HepG2 (cell line): ENCODE measurements around the gene ITGB2. TPM values are rescaled to one million over a fixed set of nuclear protein-coding genes. Genes with fewer than 3 reads are reported as not detected.
A peak's percentile ranks its signal among the peaks of the same experiment; 100 is the strongest.

Experiments used
- CCAR2 ChIP-seq: fragments of 200-400 bp; formaldehyde crosslinking; optimal IDR thresholded peaks from 2 replicates; pipeline ENCODE3; 2018; ENCODE audit warnings: low read depth, mild to moderate bottlenecking, low read length, moderate library complexity
- ELF4 ChIP-seq: sonication (generic); formaldehyde crosslinking; IDR thresholded peaks from 2 replicates; pipeline ENCODE4 v1.5.0; 2020; ENCODE audit warnings: missing genetic modification reagents, mild to moderate bottlenecking, moderate library complexity, borderline replicate concordance
- HOXA9 ChIP-seq: sonication (generic); formaldehyde crosslinking; IDR thresholded peaks from 2 replicates; pipeline ENCODE4 v1.8.1; 2022; ENCODE audit warnings: missing genetic modification reagents, mild to moderate bottlenecking, moderate library complexity, borderline replicate concordance
- HOXD1 ChIP-seq: sonication (generic); formaldehyde crosslinking; IDR thresholded peaks from 2 replicates; pipeline ENCODE4 v1.5.0; 2020; ENCODE audit warnings: missing genetic modification reagents
- MXD3 ChIP-seq: IDR thresholded peaks from 2 replicates; pipeline ENCODE4 v1.6.1; 2016; ENCODE audit warnings: mild to moderate bottlenecking, missing biosample characterization, missing genetic modification reagents
- NAIF1 ChIP-seq: sonication (generic); formaldehyde crosslinking; IDR thresholded peaks from 2 replicates; pipeline ENCODE4 v1.5.0; 2020; ENCODE audit warnings: mild to moderate bottlenecking, missing genetic modification reagents, borderline replicate concordance
- NFYC ChIP-seq: IDR thresholded peaks from 2 replicates; pipeline ENCODE4 v1.6.1; 2016; ENCODE audit warnings: missing genetic modification reagents, missing compliant biosample characterization
- PITX1 ChIP-seq: sonication (generic); formaldehyde crosslinking; IDR thresholded peaks from 2 replicates; pipeline ENCODE4 v1.5.1; 2020; ENCODE audit warnings: mild to moderate bottlenecking, missing genetic modification reagents
- RAD21 ChIP-seq: fragments of 450-650 bp; formaldehyde crosslinking; IDR thresholded peaks from 2 replicates; pipeline ENCODE4 v1.5.0; 2020; ENCODE audit warnings: mild to moderate bottlenecking
- REPIN1 ChIP-seq: sonication (generic); formaldehyde crosslinking; IDR thresholded peaks from 2 replicates; pipeline ENCODE4 v1.8.0; 2022; ENCODE audit warnings: missing genetic modification reagents, low read depth, mild to moderate bottlenecking, borderline replicate concordance
- ZBTB20 ChIP-seq: sonication (generic); formaldehyde crosslinking; IDR thresholded peaks from 2 replicates; pipeline ENCODE4 v1.8.1; 2023; ENCODE audit warnings: missing genetic modification reagents, low read depth, mild to moderate bottlenecking, borderline replicate concordance
- ZMYM3 ChIP-seq: sonication (generic); formaldehyde crosslinking; IDR thresholded peaks from 2 replicates; pipeline ENCODE4 v1.5.1; 2020; ENCODE audit warnings: mild to moderate bottlenecking, missing genetic modification reagents
- ZNF510 ChIP-seq: sonication (generic); formaldehyde crosslinking; IDR thresholded peaks from 2 replicates; pipeline ENCODE4 v1.4.0; 2020; ENCODE audit warnings: low read depth, mild to moderate bottlenecking, missing genetic modification reagents
- ZNF598 ChIP-seq: sonication (generic); formaldehyde crosslinking; IDR thresholded peaks from 2 replicates; pipeline ENCODE4 v1.5.1; 2020; ENCODE audit warnings: mild to moderate bottlenecking, missing genetic modification reagents, borderline replicate concordance
- ZNF816 ChIP-seq: sonication (generic); formaldehyde crosslinking; IDR thresholded peaks from 2 replicates; pipeline ENCODE4 v1.8.0; 2022; ENCODE audit warnings: missing genetic modification reagents, mild to moderate bottlenecking, borderline replicate concordance
- polyA plus RNA-seq, 8 experiments: library from polyadenylated mRNA; depleted of rRNA in 3 of 8; stranded (reverse) in 7 of 8; unstranded in 1 of 8; fragments of >200 nt; fragmentation: Illumina TruSeq in 4 of 8; extraction: Trizol in 4 of 8; gene quantifications; 2 replicates each; pipeline versions ENCODE4 v1.2.1 to v1.2.3, GENCODE V29; 2011 to 2016; ENCODE audit warnings: low read depth in 4 of 8, missing spikeins in 1 of 8, mixed read lengths in 1 of 8; ENCODE audit not compliant: insufficient read depth in 1 of 8
- total RNA-seq, 5 experiments: library from RNA; depleted of rRNA; stranded (reverse); fragments of >200 nt; fragmentation: Illumina TruSeq; extraction: Trizol; gene quantifications; 2 replicates each; pipeline ENCODE4 v1.2.3, GENCODE V29; 2016; ENCODE audit warnings: low read depth in 1 of 5
- TF ChIP-seq, protein P1 (sequence below): sonication (generic); formaldehyde crosslinking; IDR thresholded peaks from 2 replicates; pipeline ENCODE4 v1.5.0; 2020; ENCODE audit warnings: mild to moderate bottlenecking, missing genetic modification reagents
- TF ChIP-seq, protein P2 (sequence below): sonication (generic); formaldehyde crosslinking; IDR thresholded peaks from 2 replicates; pipeline ENCODE4 v1.8.0; 2022; ENCODE audit warnings: low read depth, missing genetic modification reagents
- TF ChIP-seq, protein P3 (sequence below): sonication (generic); formaldehyde crosslinking; IDR thresholded peaks from 2 replicates; pipeline ENCODE4 v1.5.1; 2020; ENCODE audit warnings: mild to moderate bottlenecking, missing genetic modification reagents, moderate library complexity
- TF ChIP-seq, protein P4 (sequence below): sonication (generic); formaldehyde crosslinking; IDR thresholded peaks from 2 replicates; pipeline ENCODE4 v1.5.0; 2020; ENCODE audit warnings: missing genetic modification reagents
- TF ChIP-seq, protein P5 (sequence below): sonication (generic); formaldehyde crosslinking; IDR thresholded peaks from 2 replicates; pipeline ENCODE4 v1.4.0; 2020; ENCODE audit warnings: low read depth, mild to moderate bottlenecking, missing genetic modification reagents

The ITGB2 gene
- total and polyA plus RNA-seq, 2 of the 13 experiments (the other 11 are each of a cell fraction or from before 2014, with no cell fraction given): 4.2 to 18.0 TPM

GRCh38 chr21:44939532-44940115 is 18.9 kb upstream of the ITGB2 start, which contains the start of gene SLX9 (continued):
- TF ChIP-seq, protein P1, sequence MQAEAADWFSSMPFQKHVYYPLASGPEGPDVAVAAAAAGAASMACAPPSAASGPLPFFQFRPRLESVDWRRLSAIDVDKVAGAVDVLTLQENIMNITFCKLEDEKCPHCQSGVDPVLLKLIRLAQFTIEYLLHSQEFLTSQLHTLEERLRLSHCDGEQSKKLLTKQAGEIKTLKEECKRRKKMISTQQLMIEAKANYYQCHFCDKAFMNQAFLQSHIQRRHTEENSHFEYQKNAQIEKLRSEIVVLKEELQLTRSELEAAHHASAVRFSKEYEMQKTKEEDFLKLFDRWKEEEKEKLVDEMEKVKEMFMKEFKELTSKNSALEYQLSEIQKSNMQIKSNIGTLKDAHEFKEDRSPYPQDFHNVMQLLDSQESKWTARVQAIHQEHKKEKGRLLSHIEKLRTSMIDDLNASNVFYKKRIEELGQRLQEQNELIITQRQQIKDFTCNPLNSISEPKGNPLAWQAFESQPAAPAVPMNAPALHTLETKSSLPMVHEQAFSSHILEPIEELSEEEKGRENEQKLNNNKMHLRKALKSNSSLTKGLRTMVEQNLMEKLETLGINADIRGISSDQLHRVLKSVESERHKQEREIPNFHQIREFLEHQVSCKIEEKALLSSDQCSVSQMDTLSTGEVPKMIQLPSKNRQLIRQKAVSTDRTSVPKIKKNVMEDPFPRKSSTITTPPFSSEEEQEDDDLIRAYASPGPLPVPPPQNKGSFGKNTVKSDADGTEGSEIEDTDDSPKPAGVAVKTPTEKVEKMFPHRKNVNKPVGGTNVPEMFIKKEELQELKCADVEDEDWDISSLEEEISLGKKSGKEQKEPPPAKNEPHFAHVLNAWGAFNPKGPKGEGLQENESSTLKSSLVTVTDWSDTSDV (CRISPR knock-in tag): no peak
- TF ChIP-seq, protein P2, sequence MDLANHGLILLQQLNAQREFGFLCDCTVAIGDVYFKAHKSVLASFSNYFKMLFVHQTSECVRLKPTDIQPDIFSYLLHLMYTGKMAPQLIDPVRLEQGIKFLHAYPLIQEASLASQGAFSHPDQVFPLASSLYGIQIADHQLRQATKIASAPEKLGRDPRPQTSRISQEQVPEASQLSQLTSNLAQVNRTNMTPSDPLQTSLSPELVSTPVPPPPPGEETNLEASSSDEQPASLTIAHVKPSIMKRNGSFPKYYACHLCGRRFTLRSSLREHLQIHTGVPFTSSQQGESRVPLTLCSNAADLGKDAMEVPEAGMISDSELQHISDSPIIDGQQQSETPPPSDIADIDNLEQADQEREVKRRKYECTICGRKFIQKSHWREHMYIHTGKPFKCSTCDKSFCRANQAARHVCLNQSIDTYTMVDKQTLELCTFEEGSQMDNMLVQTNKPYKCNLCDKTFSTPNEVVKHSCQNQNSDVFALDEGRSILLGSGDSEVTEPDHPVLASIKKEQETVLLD (CRISPR knock-in tag): peak; percentile 96
- TF ChIP-seq CCAR2 (peak; percentile 94), RAD21 (peak; percentile 46), MXD3 (CRISPR knock-in tag) (peak; percentile 93), ZNF598 (CRISPR knock-in tag) (peak; percentile 11; the same call in 1 of the 2 replicates), ZNF510 (CRISPR knock-in tag) (0 out of 2 replicates have a peak, but pooled peaks have one; percentile 53), NFYC (peak; percentile 27; the same call in 1 of the 2 replicates), REPIN1 (CRISPR knock-in tag) (peak; percentile 79), ELF4 (CRISPR knock-in tag) (peak; percentile 70; the same call in 1 of the 2 replicates), ZMYM3 (peak; percentile 89), NAIF1 (peak; percentile 76; the same call in 1 of the 2 replicates), ZNF816 (CRISPR knock-in tag) (no peak), ZBTB20 (CRISPR knock-in tag) (peak; percentile 58; the same call in 1 of the 2 replicates), HOXD1 (CRISPR knock-in tag) (peak; percentile 71; the same call in 1 of the 2 replicates), HOXA9 (peak; percentile 91), PITX1 (peak; percentile 28; the same call in 1 of the 2 replicates)
- TF ChIP-seq, protein P3, sequence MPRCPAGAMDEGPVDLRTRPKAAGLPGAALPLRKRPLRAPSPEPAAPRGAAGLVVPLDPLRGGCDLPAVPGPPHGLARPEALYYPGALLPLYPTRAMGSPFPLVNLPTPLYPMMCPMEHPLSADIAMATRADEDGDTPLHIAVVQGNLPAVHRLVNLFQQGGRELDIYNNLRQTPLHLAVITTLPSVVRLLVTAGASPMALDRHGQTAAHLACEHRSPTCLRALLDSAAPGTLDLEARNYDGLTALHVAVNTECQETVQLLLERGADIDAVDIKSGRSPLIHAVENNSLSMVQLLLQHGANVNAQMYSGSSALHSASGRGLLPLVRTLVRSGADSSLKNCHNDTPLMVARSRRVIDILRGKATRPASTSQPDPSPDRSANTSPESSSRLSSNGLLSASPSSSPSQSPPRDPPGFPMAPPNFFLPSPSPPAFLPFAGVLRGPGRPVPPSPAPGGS (CRISPR knock-in tag): no peak; the same call in 1 of the 2 replicates
- TF ChIP-seq, protein P4, sequence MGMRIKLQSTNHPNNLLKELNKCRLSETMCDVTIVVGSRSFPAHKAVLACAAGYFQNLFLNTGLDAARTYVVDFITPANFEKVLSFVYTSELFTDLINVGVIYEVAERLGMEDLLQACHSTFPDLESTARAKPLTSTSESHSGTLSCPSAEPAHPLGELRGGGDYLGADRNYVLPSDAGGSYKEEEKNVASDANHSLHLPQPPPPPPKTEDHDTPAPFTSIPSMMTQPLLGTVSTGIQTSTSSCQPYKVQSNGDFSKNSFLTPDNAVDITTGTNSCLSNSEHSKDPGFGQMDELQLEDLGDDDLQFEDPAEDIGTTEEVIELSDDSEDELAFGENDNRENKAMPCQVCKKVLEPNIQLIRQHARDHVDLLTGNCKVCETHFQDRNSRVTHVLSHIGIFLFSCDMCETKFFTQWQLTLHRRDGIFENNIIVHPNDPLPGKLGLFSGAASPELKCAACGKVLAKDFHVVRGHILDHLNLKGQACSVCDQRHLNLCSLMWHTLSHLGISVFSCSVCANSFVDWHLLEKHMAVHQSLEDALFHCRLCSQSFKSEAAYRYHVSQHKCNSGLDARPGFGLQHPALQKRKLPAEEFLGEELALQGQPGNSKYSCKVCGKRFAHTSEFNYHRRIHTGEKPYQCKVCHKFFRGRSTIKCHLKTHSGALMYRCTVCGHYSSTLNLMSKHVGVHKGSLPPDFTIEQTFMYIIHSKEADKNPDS (CRISPR knock-in tag): no peak
- TF ChIP-seq, protein P5, sequence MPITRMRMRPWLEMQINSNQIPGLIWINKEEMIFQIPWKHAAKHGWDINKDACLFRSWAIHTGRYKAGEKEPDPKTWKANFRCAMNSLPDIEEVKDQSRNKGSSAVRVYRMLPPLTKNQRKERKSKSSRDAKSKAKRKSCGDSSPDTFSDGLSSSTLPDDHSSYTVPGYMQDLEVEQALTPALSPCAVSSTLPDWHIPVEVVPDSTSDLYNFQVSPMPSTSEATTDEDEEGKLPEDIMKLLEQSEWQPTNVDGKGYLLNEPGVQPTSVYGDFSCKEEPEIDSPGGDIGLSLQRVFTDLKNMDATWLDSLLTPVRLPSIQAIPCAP: 0 out of 2 replicates have a peak, but pooled peaks have one; percentile 32
